ENCODE results near the gene CD59.

Gene CD59

GRCh38 chr11:33770236-33770635 is 34.0 kb upstream of the CD59 start:
- TF ChIP-seq CTCF (IDR thresholded peaks at IDR 0.05; ENCODE audit: low read depth, low read length, missing control alignments) = no peak
- in situ Hi-C loops (cut with HindIII; ENCODE audit: low sequenced_read_pairs) = no loop called here
- H3K4me3 ChIP-seq (ENCODE audit: low read depth, low read length) = no peak overlapping the region
- no peak for DNase-seq (ENCODE audit: low read depth)

DNA sequence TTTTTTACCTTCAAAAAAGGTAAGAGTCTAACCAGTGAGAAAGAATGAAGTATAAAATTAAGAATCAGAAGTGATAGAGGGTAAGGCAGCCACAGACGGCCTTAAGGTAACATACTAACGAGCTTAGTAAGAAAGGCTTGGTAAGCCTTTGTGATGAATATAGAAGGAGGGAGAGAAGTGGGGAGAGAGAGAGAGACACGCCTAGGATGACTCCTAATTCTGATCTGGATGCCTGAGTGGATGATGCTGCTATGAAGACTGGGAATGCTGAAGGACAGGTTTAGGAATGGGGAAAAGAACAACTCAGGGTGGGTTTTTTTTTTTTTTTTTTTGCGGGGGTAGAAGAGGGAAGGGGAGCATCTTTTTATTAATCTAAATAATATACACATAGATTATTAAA is 33.3 kb upstream of the CD59 start:
- TF ChIP-seq CTCF (IDR thresholded peaks at IDR 0.05; ENCODE audit: low read depth, low read length, missing control alignments) = no peak
- no peak overlapping the region for H3K4me3 ChIP-seq (ENCODE audit: low read depth, low read length)
- in situ Hi-C loops (cut with HindIII; ENCODE audit: low sequenced_read_pairs) = no loop called here
- no peak for DNase-seq (ENCODE audit: low read depth)

DNA sequence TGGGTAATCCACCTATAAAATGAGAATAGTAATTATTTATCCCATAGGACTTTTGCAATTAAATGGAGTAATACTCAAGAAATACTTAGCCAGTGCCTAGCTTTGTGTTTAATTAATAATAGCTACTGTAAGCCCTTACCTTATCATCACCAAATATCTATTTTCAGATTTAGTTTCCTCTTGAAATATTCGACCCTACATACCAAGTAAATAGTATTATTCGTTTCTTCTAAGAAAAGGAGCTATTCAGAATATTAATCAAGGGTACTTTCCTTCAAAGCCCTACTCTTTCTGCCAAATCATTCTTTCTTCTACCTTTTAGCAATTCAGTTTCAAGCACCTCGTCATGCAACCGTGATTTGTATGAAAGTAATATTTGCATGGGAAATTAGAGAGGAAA is 31.4 kb upstream of the CD59 start:
- TF ChIP-seq CTCF (IDR thresholded peaks at IDR 0.05; ENCODE audit: low read depth, low read length, missing control alignments) = no peak
- DNase-seq (ENCODE audit: low read depth) = no peak
- H3K4me3 ChIP-seq (ENCODE audit: low read depth, low read length) = no peak overlapping the region
- in situ Hi-C loops (cut with HindIII; ENCODE audit: low sequenced_read_pairs) = no loop called here

DNA sequence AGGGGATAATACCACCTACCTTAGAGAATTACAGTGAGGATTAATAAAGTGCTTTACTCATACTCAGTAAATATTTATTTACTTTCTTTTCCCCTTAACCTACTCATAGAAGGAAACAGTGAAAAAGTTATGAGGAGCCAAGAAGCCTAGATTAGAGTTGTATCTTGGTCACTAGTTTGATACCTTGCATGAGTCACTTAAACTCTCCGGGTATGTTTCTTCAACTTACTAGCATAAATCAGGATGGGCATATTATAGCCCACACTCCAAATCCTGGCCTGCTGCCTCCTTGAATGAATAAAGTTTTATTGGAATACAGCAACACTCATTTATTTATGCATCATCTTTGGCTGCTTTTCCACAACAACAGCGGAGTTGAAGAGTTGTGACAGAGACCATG is 29.9 kb upstream of the CD59 start:
- no peak for TF ChIP-seq CTCF (IDR thresholded peaks at IDR 0.05; ENCODE audit: low read depth, low read length, missing control alignments)
- H3K4me3 ChIP-seq (ENCODE audit: low read depth, low read length) = no peak overlapping the region
- in situ Hi-C loops (cut with HindIII; ENCODE audit: low sequenced_read_pairs) = no loop called here
- DNase-seq (ENCODE audit: low read depth) = no peak

- DNase-seq (ENCODE audit: low read depth) = no peak
- in situ Hi-C loops (cut with HindIII; ENCODE audit: low sequenced_read_pairs) = no loop called here
- TF ChIP-seq CTCF (IDR thresholded peaks at IDR 0.05; ENCODE audit: low read depth, low read length, missing control alignments) = no peak
- H3K4me3 ChIP-seq (ENCODE audit: low read depth, low read length) = no peak overlapping the region
Measured at GRCh38 chr11:33761471-33761870, 25.2 kb upstream of the CD59 start.

DNA sequence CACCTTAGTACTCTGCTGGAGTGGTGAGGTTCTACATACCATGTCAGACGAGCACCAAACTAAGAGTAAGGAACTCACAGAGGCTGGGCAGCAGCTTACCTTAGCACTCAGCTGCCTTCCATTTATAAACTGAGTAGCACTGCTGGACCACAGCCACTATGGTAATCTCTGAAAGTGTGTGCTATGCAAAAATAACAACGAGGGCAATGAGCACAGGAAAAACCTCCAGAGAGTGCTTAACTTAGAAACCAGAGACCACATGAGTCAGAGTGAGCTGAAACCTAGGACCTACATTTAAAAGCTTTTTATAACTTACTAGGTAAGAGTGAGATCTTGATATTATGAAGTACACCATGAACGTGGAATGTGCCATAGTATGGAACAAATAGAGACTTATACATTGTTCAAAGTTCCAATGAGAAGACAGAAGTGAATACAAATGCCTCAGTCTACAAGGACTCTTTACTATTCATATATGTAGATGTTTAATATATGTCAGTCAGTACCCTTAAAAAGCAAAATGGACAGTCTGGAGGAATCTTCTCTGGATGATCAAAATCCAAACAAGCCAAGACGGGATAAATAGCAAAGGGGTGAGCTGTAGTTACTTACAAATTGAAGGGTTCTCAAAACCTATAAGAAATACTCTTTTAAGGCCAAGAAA is 17.2 kb upstream of the CD59 start:
- in situ Hi-C loops (cut with HindIII; ENCODE audit: low sequenced_read_pairs) = no loop called here
- no peak for TF ChIP-seq CTCF (IDR thresholded peaks at IDR 0.05; ENCODE audit: low read depth, low read length, missing control alignments)
- DNase-seq (ENCODE audit: low read depth) = peak; percentile 78
- H3K4me3 ChIP-seq (ENCODE audit: low read depth, low read length) = no peak overlapping the region
